Activated naive CD8-positive, alpha-beta T cell treated with anti-CD3 and anti-CD28 coated beads, Interleukin-2, amount 10 ng/mL, durations not matched to agents 7 days and 5 days (primary cell): ENCODE results near the gene STH. TPM values are rescaled to one million over a fixed set of nuclear protein-coding genes. Genes with fewer than 3 reads are reported as not detected.
"Not testable (repeated sequence)": the region's sequence is repeated elsewhere in the genome, so short reads cannot be mapped to it uniquely, and the experiment has no call there.

Source experiments
- ATAC-seq: fragments of 150-1000 bp; cut with Tn5 transposase; one replicate; pipeline ENCODE4 v1.10.0; 2021; ENCODE audit warnings: low read depth, moderate library complexity
- POLR2A ChIA-PET: fragments of 350-600 bp; sonication (Branson Sonifier 250); formaldehyde crosslinking; loops from one replicate; lab custom pipeline; 2021; ENCODE audit warnings: antibody characterized with exemption; lab: Charles Lee
- DNase-seq: peaks from one replicate; pipeline ENCODE4 v3.0.0; 2021
- H3K27ac Mint-ChIP-seq: one replicate; pipeline ENCODE4 v1.8.0; 2022; ENCODE audit warnings: mild to moderate bottlenecking, mixed read lengths
- H3K27me3 Mint-ChIP-seq: one replicate; pipeline ENCODE4 v1.8.0; 2022; ENCODE audit warnings: mild to moderate bottlenecking, moderate library complexity, mixed read lengths
- H3K36me3 Mint-ChIP-seq: one replicate; pipeline ENCODE4 v1.8.0; 2021; ENCODE audit warnings: mild to moderate bottlenecking, mixed read lengths
- H3K4me1 Mint-ChIP-seq: one replicate; pipeline ENCODE4 v1.8.0; 2021; ENCODE audit warnings: mixed read lengths
- H3K4me3 Mint-ChIP-seq: one replicate; pipeline ENCODE4 v1.8.0; 2022; ENCODE audit warnings: mild to moderate bottlenecking, moderate library complexity, mixed read lengths
- H3K9me3 Mint-ChIP-seq: one replicate; pipeline ENCODE4 v1.8.0; 2021; ENCODE audit warnings: mixed read lengths
- total RNA-seq, 2 experiments: library from RNA; stranded (reverse); gene quantifications; one replicate each; pipeline ENCODE4 v1.2.3, GENCODE V29; 2021

The STH gene
- not detected for total RNA-seq

- H3K27me3 Mint-ChIP-seq, result no peaks in the 10 kb centered on the region
- DNase-seq, result no peak
- POLR2A ChIA-PET, result no interaction called here
Observed at GRCh38 chr17:45998987-45999899, at the start of gene STH. STH (plus strand) TSS chr17:45999250; CDS start chr17:45999280, 30 bp downstream.

GRCh38 chr17:45949755-45950320 lies 49.2 kb upstream of the STH start:
- peaks cover 8% of the 10 kb centered on the region for H3K4me1 Mint-ChIP-seq
- H3K9me3 Mint-ChIP-seq, result no peaks in the 10 kb centered on the region
- peaks cover 33% of the 10 kb centered on the region for H3K27me3 Mint-ChIP-seq
- ATAC-seq (no peak), DNase-seq (no peak)
- no peaks in the 10 kb centered on the region for H3K36me3 Mint-ChIP-seq
- H3K4me3 Mint-ChIP-seq, result no peak overlapping the region
- H3K27ac Mint-ChIP-seq, result no peak overlapping the region
- POLR2A ChIA-PET, result no interaction called here

More at GRCh38 chr17:45998987-45999899, at the start of gene STH:
- no peaks in the 10 kb centered on the region for H3K36me3 Mint-ChIP-seq
- peaks cover 2% of the 10 kb centered on the region for H3K4me1 Mint-ChIP-seq
- no peaks in the 10 kb centered on the region for H3K9me3 Mint-ChIP-seq
- ATAC-seq, result no peak
- no peak within 1 kb of the TSS for H3K27ac Mint-ChIP-seq
- H3K4me3 Mint-ChIP-seq, result no peak within 1 kb of the TSS

- peaks cover 32% of the 10 kb centered on the region for H3K27me3 Mint-ChIP-seq
- H3K27ac Mint-ChIP-seq, result no peak overlapping the region
- no peaks in the 10 kb centered on the region for H3K9me3 Mint-ChIP-seq
- peaks cover 8% of the 10 kb centered on the region for H3K4me1 Mint-ChIP-seq
- H3K36me3 Mint-ChIP-seq, result no peaks in the 10 kb centered on the region
- POLR2A ChIA-PET, result no interaction called here
- H3K4me3 Mint-ChIP-seq, result no peak overlapping the region
- ATAC-seq (no peak), DNase-seq (no peak)
Observed at GRCh38 chr17:45950888-45951287, 48.2 kb upstream of the STH start.

GRCh38 chr17:45951403-45951802 lies 47.6 kb upstream of the STH start:
- DNase-seq (no peak), ATAC-seq (no peak)
- no peak overlapping the region for H3K27ac Mint-ChIP-seq
- POLR2A ChIA-PET, result no interaction called here
- H3K4me3 Mint-ChIP-seq, result no peak overlapping the region
- peaks cover 8% of the 10 kb centered on the region for H3K4me1 Mint-ChIP-seq
- peaks cover 32% of the 10 kb centered on the region for H3K27me3 Mint-ChIP-seq
- no peaks in the 10 kb centered on the region for H3K9me3 Mint-ChIP-seq
- no peaks in the 10 kb centered on the region for H3K36me3 Mint-ChIP-seq

- ATAC-seq (no peak), DNase-seq (no peak)
- Mint-ChIP-seq H3K4me3 (no peak overlapping the region), H3K4me1 (peaks cover 8% of the 10 kb centered on the region), H3K9me3 (no peaks in the 10 kb centered on the region), H3K36me3 (no peaks in the 10 kb centered on the region), H3K27me3 (peaks cover 32% of the 10 kb centered on the region), H3K27ac (no peak overlapping the region)
- POLR2A ChIA-PET, result no interaction called here
Observed at GRCh38 chr17:45951941-45952340, 47.1 kb upstream of the STH start.

- ATAC-seq (no peak), DNase-seq (no peak)
- H3K4me1 Mint-ChIP-seq, result peaks cover 8% of the 10 kb centered on the region
- peaks cover 34% of the 10 kb centered on the region for H3K27me3 Mint-ChIP-seq
- no peak overlapping the region for H3K27ac Mint-ChIP-seq
- H3K36me3 Mint-ChIP-seq, result no peaks in the 10 kb centered on the region
- H3K9me3 Mint-ChIP-seq, result no peaks in the 10 kb centered on the region
- H3K4me3 Mint-ChIP-seq, result no peak overlapping the region
- POLR2A ChIA-PET, result no interaction called here
Observed at GRCh38 chr17:45952814-45953320, 46.2 kb upstream of the STH start.

- H3K27ac Mint-ChIP-seq, result no peak overlapping the region
Observed at GRCh38 chr17:45953561-45953960, 45.5 kb upstream of the STH start.

GRCh38 chr17:45954914-45955313 lies 44.1 kb upstream of the STH start:
- H3K4me1 Mint-ChIP-seq, result no peaks in the 10 kb centered on the region
- peaks cover 25% of the 10 kb centered on the region for H3K27me3 Mint-ChIP-seq
- no peaks in the 10 kb centered on the region for H3K9me3 Mint-ChIP-seq
- H3K27ac Mint-ChIP-seq, result no peak overlapping the region
- DNase-seq, result no peak
- H3K4me3 Mint-ChIP-seq, result no peak overlapping the region
- POLR2A ChIA-PET, result no interaction called here
- H3K36me3 Mint-ChIP-seq, result no peaks in the 10 kb centered on the region
- no peak for ATAC-seq

More at GRCh38 chr17:45953561-45953960, 45.5 kb upstream of the STH start:
- DNase-seq (no peak), ATAC-seq (no peak)
- Mint-ChIP-seq H3K36me3 (no peaks in the 10 kb centered on the region), H3K27me3 (peaks cover 31% of the 10 kb centered on the region), H3K4me3 (no peak overlapping the region), H3K4me1 (peaks cover 6% of the 10 kb centered on the region), H3K9me3 (no peaks in the 10 kb centered on the region)
- POLR2A ChIA-PET, result no interaction called here

- Mint-ChIP-seq H3K36me3 (no peaks in the 10 kb centered on the region), H3K9me3 (no peaks in the 10 kb centered on the region), H3K27ac (no peak overlapping the region), H3K4me1 (no peaks in the 10 kb centered on the region), H3K4me3 (no peak overlapping the region), H3K27me3 (peaks cover 22% of the 10 kb centered on the region)
- POLR2A ChIA-PET, result no interaction called here
- DNase-seq (no peak), ATAC-seq (no peak)
Observed at GRCh38 chr17:45955326-45955725, 43.7 kb upstream of the STH start.

GRCh38 chr17:45956090-45956489 lies 43.0 kb upstream of the STH start:
- no peaks in the 10 kb centered on the region for H3K9me3 Mint-ChIP-seq
- no peak overlapping the region for H3K4me3 Mint-ChIP-seq
- no peaks in the 10 kb centered on the region for H3K4me1 Mint-ChIP-seq
- DNase-seq (no peak), ATAC-seq (no peak)
- H3K27me3 Mint-ChIP-seq, result peaks cover 16% of the 10 kb centered on the region
- POLR2A ChIA-PET, result no interaction called here
- H3K27ac Mint-ChIP-seq, result no peak overlapping the region
- H3K36me3 Mint-ChIP-seq, result no peaks in the 10 kb centered on the region

GRCh38 chr17:45956746-45957145 lies 42.3 kb upstream of the STH start:
- H3K4me3 Mint-ChIP-seq, H3K9me3 Mint-ChIP-seq, H3K27ac Mint-ChIP-seq, ATAC-seq, DNase-seq, H3K36me3 Mint-ChIP-seq, H3K4me1 Mint-ChIP-seq, POLR2A ChIA-PET: not testable (repeated sequence)
- H3K27me3 Mint-ChIP-seq, result peaks cover 13% of the 10 kb centered on the region

GRCh38 chr17:45958307-45958706 lies 40.7 kb upstream of the STH start:
- H3K9me3 Mint-ChIP-seq, result no peaks in the 10 kb centered on the region
- H3K4me3 Mint-ChIP-seq, result no peak overlapping the region
- no peaks in the 10 kb centered on the region for H3K36me3 Mint-ChIP-seq
- no peak overlapping the region for H3K27ac Mint-ChIP-seq
- H3K4me1 Mint-ChIP-seq, result no peaks in the 10 kb centered on the region
- no peak for DNase-seq
- H3K27me3 Mint-ChIP-seq, result peaks cover 8% of the 10 kb centered on the region
- POLR2A ChIA-PET, result no interaction called here
- no peak for ATAC-seq

- ATAC-seq (no peak), DNase-seq (no peak)
- Mint-ChIP-seq H3K4me3 (no peak overlapping the region), H3K27me3 (peaks cover 8% of the 10 kb centered on the region), H3K4me1 (no peaks in the 10 kb centered on the region), H3K36me3 (no peaks in the 10 kb centered on the region), H3K27ac (no peak overlapping the region), H3K9me3 (no peaks in the 10 kb centered on the region)
- POLR2A ChIA-PET, result no interaction called here
Observed at GRCh38 chr17:45958994-45959665, 39.9 kb upstream of the STH start.
